ENCODE measurements around the gene NOL9. TPM values are rescaled to one million over a fixed set of nuclear protein-coding genes. Genes with fewer than 3 reads are reported as not detected.

Gene NOL9
- total and polyA plus RNA-seq, 2 of the 13 experiments (the other 11 are each of a cell fraction or from before 2014, with no cell fraction given), result 18.0 to 24.7 TPM

GRCh38 chr1:6596351-6596750 lies 42.0 kb upstream of the NOL9 start:
- H2AFZ ChIP-seq (ENCODE audit: low read length), result no peak overlapping the region
- CTCF ChIA-PET (ENCODE audit: low intra/inter-chr PET ratio, low total read pairs), result no interaction called here
- H3K4me3 ChIP-seq (replicated peaks in 1 of 3; ENCODE audit: insufficient read depth in 1 of 3, low read depth in 2 of 3, low read length in 3 of 3), result no peak overlapping the region
- H3K9ac ChIP-seq (ENCODE audit: insufficient read depth, low read depth, low read length), result no peak overlapping the region
- H3K27me3 ChIP-seq (ENCODE audit: control insufficient read depth in 1 of 2, insufficient read depth in 2 of 2, low read length in 2 of 2), result no peaks in the 10 kb centered on the region; a peak in 1 of 5 replicates
- in situ Hi-C loops (cut with HindIII; ENCODE audit: extremely low pct_ligation_motif_present, low pct_unique_long_range_greater_than_20kb), result no loop called here
- intact Hi-C loops (cut with micrococcal nuclease; ENCODE audit: unreplicated experiment), result no loop called here
- DNase-seq (ENCODE audit: low spot score) (no peak), ATAC-seq (no peak), FAIRE-seq (no peak)
- no TSS peak for BruUV-seq (replicated peaks)
- 89% methylated on average over 7 of the region's 7 CpGs for WGBS (ENCODE audit: low lambda C conversion rate)
- peaks cover 67% of the 10 kb centered on the region for H4K20me1 ChIP-seq (ENCODE audit: insufficient read depth, low read length)
- POLR2A ChIA-PET, result no interaction called here
- no peaks in the 10 kb centered on the region for H3K9me3 ChIP-seq (ENCODE audit: low read length)
- peaks cover 40 to 79% of the 10 kb centered on the region in 2 experiments for H3K36me3 ChIP-seq (replicated peaks in 1 of 2; ENCODE audit: control insufficient read depth in 1 of 2, insufficient read depth in 2 of 2, low read length in 2 of 2)
- H3K4me1 ChIP-seq (ENCODE audit: insufficient read depth, low read length), result peaks cover 31% of the 10 kb centered on the region
- H3K79me2 ChIP-seq (ENCODE audit: insufficient read depth, low read length), result peaks cover 51% of the 10 kb centered on the region
- H3K4me2 ChIP-seq (ENCODE audit: low read depth, low read length), result no peak overlapping the region
- no peak overlapping the region for H3K27ac ChIP-seq (ENCODE audit: extremely low read length, insufficient read depth, low read length)
- TF ChIP-seq LCORL (IDR thresholded peaks at IDR 0.05), result peak; percentile 87
- no peak for TF ChIP-seq LCORL (CRISPR knock-in tag; IDR thresholded peaks at IDR 0.05)
- no peak for TF ChIP-seq TGIF2 (CRISPR knock-in tag; IDR thresholded peaks at IDR 0.05)

GRCh38 chr1:6594977-6595740 lies 40.8 kb upstream of the NOL9 start:
- Histone ChIP-seq H3K27ac (ENCODE audit: extremely low read length, insufficient read depth, low read length) (no peak overlapping the region), H3K27me3 (ENCODE audit: control insufficient read depth in 1 of 2, insufficient read depth in 2 of 2, low read length in 2 of 2) (no peaks in the 10 kb centered on the region), H3K4me1 (ENCODE audit: insufficient read depth, low read length) (peaks cover 31% of the 10 kb centered on the region), H3K4me3 (replicated peaks in 1 of 3; ENCODE audit: insufficient read depth in 1 of 3, low read depth in 2 of 3, low read length in 3 of 3) (no peak overlapping the region), H3K36me3 (replicated peaks in 1 of 2; ENCODE audit: control insufficient read depth in 1 of 2, insufficient read depth in 2 of 2, low read length in 2 of 2) (peaks cover 42 to 84% of the 10 kb centered on the region in 2 experiments), H3K79me2 (ENCODE audit: insufficient read depth, low read length) (peaks cover 40% of the 10 kb centered on the region), H2AFZ (ENCODE audit: low read length) (no peak overlapping the region), H3K9ac (ENCODE audit: insufficient read depth, low read depth, low read length) (no peak overlapping the region; the same call in 1 of the 2 replicates), H3K9me3 (ENCODE audit: low read length) (no peaks in the 10 kb centered on the region), H3K4me2 (ENCODE audit: low read depth, low read length) (no peak overlapping the region), H4K20me1 (ENCODE audit: insufficient read depth, low read length) (peaks cover 56% of the 10 kb centered on the region)
- ChIA-PET CTCF (ENCODE audit: low intra/inter-chr PET ratio, low total read pairs) (no interaction called here), POLR2A (interaction anchor here (2.1 kb wide), 1 partner anchor 13 kb away, joined by 8 read pairs; no protein-coding TSS in a partner anchor)
- ATAC-seq (no peak), FAIRE-seq (no peak), DNase-seq (ENCODE audit: low spot score) (no peak)
- intact Hi-C loops (cut with micrococcal nuclease; ENCODE audit: unreplicated experiment) (no loop called here), in situ Hi-C loops (cut with HindIII; ENCODE audit: extremely low pct_ligation_motif_present, low pct_unique_long_range_greater_than_20kb) (no loop called here)
- no TSS peak for BruUV-seq (replicated peaks)
- whole genome bisulfite sequencing (ENCODE audit: low lambda C conversion rate), result 98% methylated on average over 10 of the region's 11 CpGs
- TF ChIP-seq HNRNPL (IDR thresholded peaks at IDR 0.05; ENCODE audit: low read depth, low read length), result no peak
- peak; percentile 21; the same call in 1 of the 2 replicates for TF ChIP-seq MNT (IDR thresholded peaks at IDR 0.05)
- TF ChIP-seq ZNF263 (CRISPR knock-in tag; IDR thresholded peaks at IDR 0.05), result peak; percentile 59; the same call in 1 of the 2 replicates
